NCI-H1105 (cell line): ENCODE data around the gene GRM3.
"Not testable (repeated sequence)": the region's sequence is repeated elsewhere in the genome, so short reads cannot be mapped to it uniquely, and the experiment has no call there.

Experiments
- DNase-seq: peaks from one replicate; lab custom pipeline; 2025; lab: John Stamatoyannopoulos, UW

GRM3 gene

DNA sequence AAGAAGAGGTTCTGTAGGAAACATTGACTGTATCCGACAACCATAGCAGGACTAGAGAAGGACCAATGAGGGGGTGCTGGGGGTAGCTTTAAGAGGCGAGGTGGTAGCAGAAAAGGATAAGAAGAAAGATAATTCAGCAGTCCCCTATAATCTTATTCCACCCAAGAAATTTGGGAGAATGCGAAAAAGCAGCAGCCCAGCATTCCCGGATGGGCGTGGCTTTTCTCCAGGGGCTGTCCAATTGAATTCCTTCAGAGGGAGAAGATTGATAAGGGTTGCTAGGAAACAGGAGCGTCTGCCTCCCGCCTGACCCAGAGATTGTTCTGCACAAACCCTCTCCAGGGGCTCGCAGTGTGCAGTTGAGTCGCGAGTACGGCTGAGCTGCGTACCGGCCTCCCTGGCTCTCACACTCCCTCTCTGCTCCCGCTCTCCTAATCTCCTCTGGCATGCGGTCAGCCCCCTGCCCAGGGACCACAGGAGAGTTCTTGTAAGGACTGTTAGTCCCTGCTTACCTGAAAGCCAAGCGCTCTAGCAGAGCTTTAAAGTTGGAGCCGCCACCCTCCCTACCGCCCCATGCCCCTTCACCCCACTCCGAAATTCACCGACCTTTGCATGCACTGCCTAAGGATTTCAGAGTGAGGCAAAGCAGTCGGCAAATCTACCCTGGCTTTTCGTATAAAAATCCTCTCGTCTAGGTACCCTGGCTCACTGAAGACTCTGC, at the start of gene GRM3:
TSS of gene GRM3 (plus strand) at position 349 of the 721 bp plus-strand sequence. CDS start 121,237 bp downstream, outside the sequence.
- peak; percentile 16 for DNase-seq

DNA sequence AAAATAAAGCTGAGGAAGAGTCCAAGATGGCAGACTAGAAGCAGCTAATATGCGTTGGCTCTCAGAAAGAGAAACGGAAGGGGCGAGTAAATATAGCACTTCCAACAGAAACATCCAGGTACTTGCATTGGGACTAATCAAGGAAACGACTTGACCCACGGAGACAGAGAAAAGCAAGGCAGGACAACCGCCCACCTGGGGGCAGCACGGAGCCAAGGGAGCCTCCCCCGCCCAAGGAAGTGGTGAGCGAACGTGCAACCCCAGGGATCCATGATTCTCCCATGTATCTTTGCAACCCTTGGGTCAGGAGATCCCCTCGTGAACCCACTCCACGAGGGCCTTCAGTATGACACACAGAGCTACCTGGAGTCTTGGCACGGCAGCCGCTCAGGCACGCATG, 45.4 kb upstream of the GRM3 start:
- DNase-seq, result no peak

DNA sequence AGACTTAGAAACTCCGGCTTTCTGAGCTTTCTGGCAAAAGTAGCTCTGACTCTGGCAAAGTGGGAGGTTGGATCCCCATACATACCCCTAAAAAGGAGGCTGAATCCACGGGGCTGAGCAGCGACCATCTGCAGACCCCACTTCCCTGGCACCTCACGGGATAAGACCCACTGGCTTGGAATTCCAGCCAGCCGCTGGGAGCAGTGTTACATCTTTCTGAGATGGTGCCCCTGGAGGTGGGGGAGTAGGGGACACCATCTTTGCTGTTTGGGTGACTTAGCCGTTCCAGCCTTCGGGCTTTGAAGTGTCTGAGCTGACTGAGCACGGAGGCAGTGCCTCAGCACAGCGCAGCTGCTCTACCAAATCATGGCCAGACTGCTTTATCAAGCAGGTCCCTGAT, 45.0 kb upstream of the GRM3 start:
- DNase-seq, result no peak

DNA sequence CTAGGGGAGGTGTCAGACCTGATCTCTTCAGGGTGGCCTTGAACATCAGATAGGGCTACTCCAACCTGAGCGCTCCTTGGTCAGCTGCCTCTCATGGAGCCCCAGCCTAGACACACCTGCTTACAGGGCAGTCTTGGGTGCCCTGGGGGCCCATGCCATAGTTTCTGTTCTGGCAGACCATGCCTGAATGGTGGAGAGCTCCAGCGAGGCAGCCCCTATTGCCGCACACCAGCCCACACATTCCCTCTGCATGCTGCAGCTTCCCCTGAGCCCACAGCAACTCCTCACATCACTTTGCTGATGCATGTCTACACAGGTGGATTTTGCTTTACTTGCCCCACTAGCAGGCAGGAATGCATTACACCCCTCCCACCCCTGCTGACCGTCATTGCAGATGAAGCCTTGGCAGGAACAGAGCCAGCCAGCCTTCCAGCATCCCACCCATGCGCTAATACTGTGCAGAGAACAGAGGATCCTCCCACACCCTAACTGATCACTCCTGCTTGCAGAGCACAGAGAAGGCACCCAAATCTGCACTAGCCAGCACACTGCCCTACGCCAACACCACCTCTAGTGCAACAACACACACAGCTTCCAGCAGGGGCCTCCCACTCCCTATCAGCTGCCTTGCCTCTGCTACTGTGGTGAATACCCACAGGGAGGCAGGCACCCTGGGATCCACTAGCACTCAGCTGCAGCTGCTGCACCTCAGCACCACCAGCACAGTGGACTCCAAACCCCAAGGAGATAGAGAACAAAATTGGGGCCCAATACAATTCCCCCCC, 43.0 kb upstream of the GRM3 start:
- no peak for DNase-seq

DNA sequence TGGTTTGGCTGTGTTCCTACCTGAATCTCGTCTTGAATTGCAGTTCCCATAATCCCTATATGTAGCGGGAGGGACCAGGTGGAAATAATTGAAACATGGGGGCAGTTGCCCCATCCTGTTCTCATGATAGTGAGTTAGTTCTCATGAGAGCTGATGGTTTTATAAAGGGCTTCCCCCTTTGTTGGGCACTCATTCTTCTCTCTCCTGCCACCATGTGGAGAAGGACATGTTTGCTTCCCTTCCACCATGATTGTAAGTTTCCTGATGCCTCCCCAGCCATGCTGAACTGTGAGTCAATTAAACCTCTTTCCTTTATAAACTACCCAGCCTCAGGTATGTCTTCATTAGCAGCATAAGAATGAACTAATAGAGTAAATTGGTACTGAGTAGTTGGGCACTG, 28.0 kb upstream of the GRM3 start:
- DNase-seq, result not testable (repeated sequence)

DNA sequence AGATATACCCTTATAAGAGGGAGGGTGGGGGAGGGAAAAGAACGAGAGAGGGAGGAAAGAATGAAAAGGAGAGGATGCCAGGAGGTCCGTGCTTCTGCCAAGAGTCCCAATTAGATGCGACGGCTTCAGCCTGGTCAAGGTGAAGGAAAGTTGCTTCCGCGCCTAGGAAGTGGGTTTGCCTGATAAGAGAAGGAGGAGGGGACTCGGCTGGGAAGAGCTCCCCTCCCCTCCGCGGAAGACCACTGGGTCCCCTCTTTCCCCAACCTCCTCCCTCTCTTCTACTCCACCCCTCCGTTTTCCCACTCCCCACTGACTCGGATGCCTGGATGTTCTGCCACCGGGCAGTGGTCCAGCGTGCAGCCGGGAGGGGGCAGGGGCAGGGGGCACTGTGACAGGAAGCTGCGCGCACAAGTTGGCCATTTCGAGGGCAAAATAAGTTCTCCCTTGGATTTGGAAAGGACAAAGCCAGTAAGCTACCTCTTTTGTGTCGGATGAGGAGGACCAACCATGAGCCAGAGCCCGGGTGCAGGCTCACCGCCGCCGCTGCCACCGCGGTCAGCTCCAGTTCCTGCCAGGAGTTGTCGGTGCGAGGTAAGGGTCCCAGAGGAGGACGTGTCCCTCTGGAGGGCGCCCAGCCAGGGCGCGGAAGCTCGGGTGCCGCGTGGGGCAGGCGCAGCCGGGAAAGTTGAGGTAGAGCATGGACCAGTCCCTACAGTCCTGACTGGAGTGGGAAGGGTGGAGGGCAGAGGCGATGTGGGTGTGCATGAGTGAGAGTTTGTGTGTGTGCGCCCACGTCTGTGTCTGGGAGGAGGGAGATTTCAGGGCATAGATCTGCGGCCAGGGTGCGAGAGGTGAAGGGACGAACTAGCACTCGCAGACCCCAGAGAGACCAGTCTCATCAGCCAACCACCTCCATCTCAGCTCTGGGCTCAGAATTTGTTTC, 844 bp downstream of the GRM3 start:
- no peak for DNase-seq

DNA sequence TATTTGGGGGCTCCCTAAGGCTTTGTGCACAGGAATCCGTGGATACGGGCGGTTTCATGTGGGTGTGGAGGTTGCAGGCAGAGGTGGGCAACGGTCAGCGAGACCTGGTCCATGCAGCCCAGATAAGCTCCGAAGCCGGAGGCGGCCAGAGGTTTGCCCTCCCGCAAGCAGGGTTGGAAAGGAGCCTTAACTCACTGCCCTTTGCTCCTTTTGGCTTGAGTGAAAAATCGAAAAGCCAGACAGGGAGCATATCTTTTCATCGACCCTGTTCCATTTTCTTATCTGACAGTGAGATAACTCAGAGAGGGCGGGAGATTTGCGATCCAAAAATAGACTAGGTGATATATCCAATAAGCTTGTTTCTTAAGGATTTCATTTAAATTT, 1.5 kb downstream of the GRM3 start:
- DNase-seq, result no peak

DNA sequence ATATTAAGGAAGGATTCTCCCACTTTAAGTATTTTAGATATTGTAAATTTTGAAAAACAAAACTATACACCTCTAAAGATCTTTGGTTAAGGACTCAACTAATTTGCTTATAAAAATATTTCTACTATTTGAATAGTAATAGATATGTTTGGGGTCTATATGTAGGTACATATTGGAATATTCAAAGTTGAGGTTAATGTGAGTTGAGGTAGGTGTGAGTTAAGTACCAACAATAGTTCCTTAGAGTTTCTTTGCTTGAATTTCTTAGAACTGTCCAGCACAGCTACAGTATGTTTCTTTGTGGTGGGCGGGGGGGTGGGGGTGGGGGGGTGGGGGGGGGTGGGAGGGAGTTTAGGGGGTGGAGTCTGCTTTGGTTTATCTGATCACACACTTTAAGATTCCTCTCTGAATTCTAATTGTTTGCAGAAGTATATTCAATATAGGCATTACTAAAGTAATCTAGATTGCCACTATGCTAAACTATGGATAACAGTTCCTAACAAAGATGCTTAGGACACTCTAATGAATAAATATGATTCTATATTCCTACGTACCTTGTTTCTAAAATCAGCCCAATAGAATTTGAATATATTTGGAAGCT, 2.1 kb downstream of the GRM3 start:
- DNase-seq, result no peak

DNA sequence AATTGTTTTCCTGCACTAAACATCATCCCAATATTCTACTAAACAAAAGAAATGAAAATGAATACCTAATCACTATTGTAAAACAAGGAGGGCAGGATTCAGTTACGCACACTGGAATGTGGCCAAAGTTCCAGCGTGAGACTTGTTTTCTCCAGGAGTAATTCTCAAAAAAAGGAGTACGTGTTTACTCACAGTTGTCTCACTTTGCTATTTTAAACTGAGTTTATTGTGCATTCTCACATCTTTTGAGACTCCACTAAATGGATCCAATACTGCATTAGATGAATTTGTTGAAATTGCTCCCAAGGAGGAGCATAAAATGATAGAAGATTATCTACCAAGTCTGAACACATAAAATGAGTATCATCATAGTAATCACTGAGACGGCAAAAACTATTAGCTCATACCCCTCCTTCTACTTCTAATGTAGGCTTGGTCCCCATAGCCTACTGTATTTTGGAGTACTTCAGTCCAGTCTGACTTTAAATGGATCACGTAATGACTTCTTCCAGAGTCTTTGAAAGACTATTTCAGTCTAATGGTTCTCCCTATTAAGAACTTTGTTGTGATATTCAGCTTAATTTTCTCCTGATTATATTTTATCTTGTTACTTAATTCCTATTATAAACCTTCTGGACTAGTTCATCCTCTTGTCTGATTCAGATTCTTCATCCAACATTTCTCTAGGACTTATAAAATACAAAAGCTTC, 3.8 kb downstream of the GRM3 start:
- DNase-seq, result peak; percentile 2

DNA sequence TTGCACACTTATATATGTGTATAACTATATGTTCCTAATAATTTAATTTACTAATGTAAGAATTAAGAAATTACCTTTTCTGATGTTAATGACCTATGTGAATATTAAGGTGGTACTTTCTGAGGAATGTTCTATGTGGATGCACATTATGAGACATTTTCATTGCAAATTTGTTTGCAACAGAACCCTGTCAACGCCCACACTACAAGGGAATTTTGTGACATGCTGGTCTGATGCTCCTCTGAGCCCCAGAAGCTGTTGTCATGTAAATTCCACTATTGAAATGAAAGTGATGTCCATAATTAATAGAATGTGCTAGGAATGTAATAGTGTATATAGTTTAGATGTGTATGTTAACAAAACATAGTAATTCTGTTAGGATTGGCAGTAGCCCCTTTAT, 4.5 kb downstream of the GRM3 start:
- no peak for DNase-seq

DNA sequence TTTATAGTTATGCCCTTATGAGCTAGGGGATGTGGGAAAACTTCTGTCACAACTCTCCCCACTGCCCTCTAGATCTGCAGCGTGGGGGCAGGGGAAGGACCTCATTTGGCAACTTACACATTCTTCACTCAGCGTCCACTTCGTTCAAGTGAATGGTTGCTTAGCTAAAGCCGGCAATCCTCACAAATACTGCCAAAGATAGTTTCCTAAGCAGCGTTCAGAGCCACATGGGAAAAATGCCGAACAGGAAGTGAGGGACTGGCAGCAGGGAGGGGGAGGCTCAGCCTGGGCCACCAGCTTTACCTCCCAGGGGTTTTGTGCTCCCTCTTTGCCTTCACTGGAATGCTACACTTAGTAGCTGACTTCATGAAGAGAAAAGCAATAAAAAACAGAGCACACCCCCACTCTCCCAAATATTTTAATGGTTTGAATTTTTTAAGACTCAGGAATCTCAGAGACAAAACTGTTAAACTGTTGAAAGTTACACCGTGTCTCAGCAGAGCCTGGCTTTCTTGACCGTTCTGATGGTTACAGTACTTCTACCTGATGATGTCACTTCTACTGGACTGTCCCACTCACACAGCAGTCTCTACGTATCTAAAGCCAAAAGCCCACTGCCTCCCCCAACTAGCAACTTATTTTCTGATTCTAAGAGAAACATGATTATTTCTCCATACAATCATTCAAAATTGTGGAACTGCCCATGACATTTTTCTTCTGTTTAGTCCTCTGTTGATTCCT, 10.4 kb downstream of the GRM3 start:
- DNase-seq, result no peak

DNA sequence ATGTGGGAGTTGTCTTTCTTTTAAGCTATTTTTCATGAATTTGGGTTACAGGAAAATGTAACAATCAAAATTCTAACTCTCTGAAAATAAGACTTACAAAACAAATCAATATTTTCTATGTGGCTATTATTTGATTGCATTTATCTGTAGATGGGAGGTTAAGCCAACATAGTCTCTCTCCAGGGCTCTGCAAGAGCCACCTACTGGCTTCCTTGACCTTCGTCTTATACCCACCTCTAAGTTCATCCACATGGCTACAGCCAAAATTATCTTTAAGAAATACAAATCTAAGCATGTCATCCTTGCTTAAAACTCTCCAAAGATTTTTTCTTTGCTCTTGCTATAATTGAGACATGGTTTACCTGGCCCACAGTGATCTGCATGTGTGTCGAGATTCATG, 14.2 kb downstream of the GRM3 start:
- no peak for DNase-seq

DNA sequence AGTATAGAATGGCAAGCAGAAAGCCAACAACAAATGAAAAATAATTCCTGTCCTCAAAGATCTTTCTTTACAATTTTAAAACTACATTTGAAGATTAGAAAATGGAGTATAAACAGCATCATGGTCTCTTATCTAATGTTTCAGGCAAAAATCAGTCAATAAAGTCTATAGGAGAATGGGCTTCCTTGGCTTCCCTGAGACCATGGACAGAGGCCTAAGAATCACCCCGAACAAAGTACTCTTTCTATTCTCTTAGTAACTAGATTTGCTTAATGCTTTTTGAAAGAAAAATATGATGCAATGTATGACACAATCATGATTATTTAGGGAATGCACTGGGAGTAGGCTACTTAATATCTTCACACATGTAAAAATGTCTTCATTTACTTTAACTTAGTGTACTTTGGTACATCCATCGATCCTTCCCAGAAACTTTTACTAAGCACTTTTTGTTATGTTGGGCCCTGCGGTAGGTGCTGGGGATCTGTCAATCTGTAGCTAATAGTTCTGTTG, 17.3 kb downstream of the GRM3 start:
- DNase-seq, result no peak

DNA sequence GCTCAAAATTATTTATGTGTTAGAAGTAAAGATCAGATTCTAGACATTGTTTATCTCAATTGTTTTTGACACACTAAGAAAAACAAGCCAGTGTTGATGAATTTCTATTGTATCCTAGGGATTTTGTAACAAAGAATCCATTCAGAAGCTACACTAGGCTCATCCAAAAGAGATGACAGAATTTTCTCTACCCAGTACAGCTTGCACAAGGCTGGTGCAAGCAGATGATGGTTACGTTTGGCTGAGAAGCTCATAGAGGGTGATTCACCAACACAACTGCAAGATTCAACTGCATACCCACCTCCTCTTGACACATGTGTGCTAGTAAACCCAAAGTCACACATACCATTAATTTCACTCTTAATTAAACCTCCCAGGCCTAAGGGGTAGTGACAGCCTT, 20.8 kb downstream of the GRM3 start:
- DNase-seq, result no peak

DNA sequence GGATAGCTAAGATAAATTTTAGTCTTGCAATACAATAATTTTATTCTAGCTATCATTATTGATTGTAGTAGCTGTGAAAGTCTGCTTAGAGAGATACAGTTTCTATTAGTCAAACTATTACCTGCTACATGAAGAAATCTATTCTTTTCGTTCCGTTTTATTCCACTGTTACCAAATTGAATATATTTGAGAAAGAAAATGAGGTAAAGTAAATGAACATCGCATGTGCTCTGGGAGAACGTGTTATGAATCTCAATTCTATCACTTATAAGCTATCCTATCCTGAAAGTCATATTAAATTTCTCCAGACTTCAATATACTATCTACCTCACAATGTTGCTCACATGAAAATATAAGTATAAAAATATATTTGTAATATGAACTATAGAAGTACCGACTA, 21.3 kb downstream of the GRM3 start:
- no peak for DNase-seq

DNA sequence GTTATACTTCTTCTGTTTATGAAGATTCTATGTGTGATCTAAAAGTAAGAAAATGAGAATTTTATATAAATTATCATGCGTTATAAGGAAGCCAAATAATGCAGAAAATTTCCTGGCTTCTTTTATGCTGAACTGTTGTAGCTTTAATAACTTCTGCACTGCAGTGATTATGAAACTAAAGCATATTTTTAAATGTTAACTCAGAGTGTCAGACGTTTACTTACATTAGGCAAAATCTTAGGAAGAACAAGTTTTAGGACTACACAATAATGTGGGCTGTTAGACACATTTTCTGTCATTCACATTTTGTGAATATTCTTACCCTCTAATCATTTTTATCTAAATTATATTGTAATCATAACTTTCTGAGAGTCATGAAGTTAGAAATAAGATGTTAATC, 22.0 kb downstream of the GRM3 start:
- DNase-seq, result no peak

DNA sequence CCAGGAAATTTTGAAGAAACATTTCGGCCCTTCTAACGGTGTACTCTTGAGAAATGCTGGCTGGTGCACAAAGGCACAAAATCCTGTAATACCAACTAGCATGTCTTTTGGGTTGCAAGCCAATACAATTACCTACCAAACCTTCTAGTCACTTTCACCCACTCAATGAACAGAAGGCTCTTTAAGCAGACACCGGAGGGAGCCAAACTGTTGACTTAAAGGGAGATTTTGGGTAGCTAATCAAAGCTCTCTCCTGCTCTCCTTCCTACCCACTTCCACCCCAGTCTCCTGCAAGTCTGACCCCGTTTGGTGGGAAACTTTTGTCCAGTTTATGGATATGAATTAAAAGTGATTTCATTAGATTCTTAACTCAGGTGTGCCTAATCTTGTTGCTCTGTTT, 24.0 kb downstream of the GRM3 start:
- DNase-seq, result peak; percentile 13

DNA sequence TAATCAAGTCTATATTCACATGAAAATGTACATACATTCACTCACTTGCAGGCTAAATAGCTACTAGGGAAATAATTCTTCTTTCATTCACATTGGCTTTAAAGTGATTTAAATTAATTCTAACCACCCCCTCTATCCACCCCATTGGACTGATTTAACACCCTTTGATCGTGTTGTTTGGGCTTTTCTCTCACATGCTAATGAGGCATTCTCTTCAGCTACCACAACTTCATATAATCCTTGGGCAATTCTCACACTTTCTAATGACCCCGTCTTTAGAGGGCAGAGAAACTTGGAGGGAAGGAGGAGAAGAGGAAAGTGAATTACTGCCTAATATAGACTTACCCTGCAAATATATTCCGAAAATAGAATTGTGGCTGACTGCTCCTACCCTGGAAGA, 24.6 kb downstream of the GRM3 start:
- DNase-seq, result no peak

DNA sequence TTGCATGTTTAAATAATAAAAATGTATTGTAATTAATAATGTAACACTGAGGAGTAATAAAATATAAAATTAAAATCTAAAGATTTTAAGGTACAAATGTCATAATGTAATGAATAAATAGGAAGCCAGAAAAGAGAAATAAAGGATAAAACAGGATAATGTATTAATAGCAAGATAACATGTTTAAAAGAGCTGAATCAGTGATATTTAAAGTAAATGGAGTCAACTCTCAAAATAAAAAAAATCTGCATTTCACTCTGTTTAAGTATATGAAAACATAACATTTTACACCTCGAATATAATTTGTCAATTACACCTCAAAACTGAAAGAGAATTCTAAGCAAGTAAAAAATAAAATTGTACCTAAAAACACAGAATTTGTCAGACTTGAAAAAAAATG, 44.1 kb downstream of the GRM3 start:
- no peak for DNase-seq

DNA sequence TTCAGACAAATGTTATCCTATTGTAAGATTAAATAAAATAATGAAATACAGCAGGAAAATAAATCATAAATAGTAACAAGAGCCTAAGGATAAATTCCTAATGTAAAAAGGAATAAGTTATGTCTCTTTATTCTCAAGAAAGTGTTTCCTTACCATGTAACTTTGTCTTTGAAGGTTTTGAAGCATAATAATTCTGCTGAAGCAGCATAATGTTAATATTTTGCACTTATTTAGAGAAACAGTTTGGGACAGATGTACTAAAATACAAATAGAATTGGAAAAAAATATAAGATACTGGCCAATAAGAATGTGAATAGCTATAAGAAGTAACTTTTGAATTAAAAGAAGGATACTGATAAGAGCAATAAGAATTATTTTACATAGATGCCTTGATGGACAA, 45.7 kb downstream of the GRM3 start:
- DNase-seq, result no peak

DNA sequence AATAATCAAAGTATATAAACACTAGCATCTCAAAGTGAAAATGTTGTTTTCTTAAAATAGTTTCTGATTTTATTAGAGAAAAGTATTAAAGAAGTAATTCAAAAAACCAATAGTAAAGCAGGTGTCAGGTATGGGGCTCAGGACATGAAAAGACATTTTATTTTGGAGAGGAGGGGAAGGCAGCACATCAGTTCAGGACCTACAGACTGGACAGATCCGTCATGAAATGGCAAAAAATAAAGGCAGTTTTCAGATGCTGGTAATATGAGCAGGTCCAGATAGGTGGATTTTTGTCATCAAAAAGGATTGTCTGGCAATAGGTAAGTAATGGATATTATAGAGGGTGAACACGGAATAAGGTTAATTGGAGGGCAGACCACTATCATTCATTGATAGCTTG, 49.0 kb downstream of the GRM3 start:
- DNase-seq, result no peak
